Thyroid gland (tissue), 4 donors: ENCODE data around the gene PLPP1. TPM values are rescaled to one million over a fixed set of nuclear protein-coding genes. Genes with fewer than 3 reads are reported as not detected.

Experiments used
- DNase-seq, 2 donors: peaks; one replicate each; pipeline ENCODE4 v3.0.0-alpha.2; 2019
- H3K27ac ChIP-seq, 3 donors: fragments of 200-600 bp; sonication (generic); 1 replicate in 2 of 3; 2 replicates in 1 of 3; pipeline ENCODE4 v1.5.1; 2016 to 2019; ENCODE audit warnings: mild to moderate bottlenecking in 1 of 3, moderate library complexity in 1 of 3
- H3K27me3 ChIP-seq: fragments of 200-600 bp; sonication (generic); one replicate; pipeline ENCODE4 v1.5.1; 2019
- H3K36me3 ChIP-seq, 2 donors: fragments of 200-600 bp; sonication (generic); one replicate each; pipeline ENCODE4 v1.5.1; 2016 to 2019
- H3K4me1 ChIP-seq, 2 donors: fragments of 200-600 bp; sonication (generic); one replicate each; pipeline ENCODE4 v1.5.1; 2017 to 2019
- H3K4me3 ChIP-seq, 3 donors: fragments of 200-600 bp; sonication (generic); replicated peaks in 1 of 3; 1 replicate in 2 of 3; 2 replicates in 1 of 3; pipeline ENCODE4 v1.5.1; 2016; ENCODE audit warnings: mild to moderate bottlenecking in 1 of 3
- H3K9me3 ChIP-seq: fragments of 200-600 bp; sonication (generic); one replicate; pipeline ENCODE4 v1.5.1; 2017
- CTCF ChIP-seq, 6 experiments: fragments of 200-600 bp in 3 of 6; fragments of 450-650 bp in 3 of 6; sonication (generic) in 3 of 6; IDR thresholded peaks; one replicate each; pipeline ENCODE4 v1.5.1; 2016 to 2019; ENCODE audit warnings: antibody characterized with exemption in 6 of 6, mild to moderate bottlenecking in 2 of 6, inconsistent platforms in 1 of 6, moderate library complexity in 1 of 6
- POLR2A ChIP-seq, 2 donors: fragments of 450-650 bp; IDR thresholded peaks; one replicate each; pipeline ENCODE4 v1.6.1; 2017; ENCODE audit warnings: antibody characterized with exemption in 2 of 2, mild to moderate bottlenecking in 2 of 2, moderate library complexity in 1 of 2
- WGBS, 2 donors: methylation state at CpG; one replicate each; pipeline ENCODE4 v1.1.5; 2017; 5-methylcytosine and 5-hydroxymethylcytosine counted together
- intact Hi-C: fragments of 100-400 bp; cut with DNase I; formaldehyde crosslinking; loops from one replicate; pipeline ENCODE4 v1.15.1; 2023
- total RNA-seq, 4 donors: library from RNA; depleted of rRNA; stranded (reverse); fragments of >200 nt; gene quantifications; one replicate each; pipeline ENCODE4 v1.2.3, GENCODE V29; 2016

PLPP1 gene
- total RNA-seq, 4 donors from 2014 or later: 172 to 284 (median 248) TPM

GRCh38 chr5:55530669-55531068 is 4.1 kb downstream of the PLPP1 start:
- no peak overlapping the region for H3K4me3 ChIP-seq
- H3K4me1 ChIP-seq: peaks cover 5 to 7% of the 10 kb centered on the region in 2 donors
- no peaks in the 10 kb centered on the region for H3K36me3 ChIP-seq
- DNase-seq: no peak
- 78 to 88% methylated on average over 27 of the region's 27 CpGs for WGBS, 2 donors
- intact Hi-C loops: loop anchor here (10.0 kb wide), 1 partner anchor 96 kb away; no protein-coding TSS in a partner anchor
- no peaks in the 10 kb centered on the region for H3K27me3 ChIP-seq
- H3K9me3 ChIP-seq: no peaks in the 10 kb centered on the region
- peak overlapping the region in 1 of 3 donors; percentile 3 for H3K27ac ChIP-seq
- TF ChIP-seq POLR2A (IDR thresholded peaks at IDR 0.05) (no peak), CTCF (IDR thresholded peaks at IDR 0.05) (no peak)

- DNase-seq: no peak
- Histone ChIP-seq H3K27ac (no peak overlapping the region), H3K4me3 (no peak overlapping the region), H3K36me3 (no peaks in the 10 kb centered on the region), H3K4me1 (peaks cover 10 to 13% of the 10 kb centered on the region in 2 donors), H3K9me3 (no peaks in the 10 kb centered on the region), H3K27me3 (no peaks in the 10 kb centered on the region)
- intact Hi-C loops: no loop called here
- WGBS, 2 donors: 41 to 51% methylated on average over 1 of the region's 1 CpG
- TF ChIP-seq CTCF (IDR thresholded peaks at IDR 0.05): no peak
These were observed 9.9 kb downstream of the PLPP1 start for GRCh38 chr5:55524816-55525215.

DNA sequence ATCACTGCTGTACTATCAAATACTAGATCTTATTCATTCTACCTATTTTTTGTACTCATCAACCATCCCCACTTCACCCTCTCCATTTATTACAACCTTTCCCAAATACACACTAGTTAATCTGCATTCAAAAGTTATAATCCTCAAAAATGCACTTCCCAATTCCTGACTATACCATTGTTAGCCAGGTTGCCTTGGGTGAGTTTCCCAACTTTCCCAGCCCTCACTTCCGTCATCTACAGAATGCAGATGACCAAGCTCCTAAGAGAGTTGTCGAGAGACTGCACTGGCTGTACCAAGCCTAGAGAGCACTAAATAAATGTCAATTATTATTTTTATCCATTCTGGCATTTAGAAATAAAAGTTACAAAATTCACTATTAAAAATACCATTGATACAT is 11.5 kb downstream of the PLPP1 start:
- no peak for DNase-seq
- intact Hi-C loops: no loop called here
- Histone ChIP-seq H3K27ac (peak overlapping the region in 1 of 3 donors; percentile 20), H3K36me3 (no peaks in the 10 kb centered on the region), H3K9me3 (no peaks in the 10 kb centered on the region), H3K27me3 (no peaks in the 10 kb centered on the region), H3K4me1 (peaks cover 13 to 15% of the 10 kb centered on the region in 2 donors), H3K4me3 (no peak overlapping the region)
- 87 to 92% methylated on average over 2 of the region's 2 CpGs for WGBS, 2 donors
- TF ChIP-seq CTCF (IDR thresholded peaks at IDR 0.05) (no peak), POLR2A (IDR thresholded peaks at IDR 0.05) (no peak)

DNA sequence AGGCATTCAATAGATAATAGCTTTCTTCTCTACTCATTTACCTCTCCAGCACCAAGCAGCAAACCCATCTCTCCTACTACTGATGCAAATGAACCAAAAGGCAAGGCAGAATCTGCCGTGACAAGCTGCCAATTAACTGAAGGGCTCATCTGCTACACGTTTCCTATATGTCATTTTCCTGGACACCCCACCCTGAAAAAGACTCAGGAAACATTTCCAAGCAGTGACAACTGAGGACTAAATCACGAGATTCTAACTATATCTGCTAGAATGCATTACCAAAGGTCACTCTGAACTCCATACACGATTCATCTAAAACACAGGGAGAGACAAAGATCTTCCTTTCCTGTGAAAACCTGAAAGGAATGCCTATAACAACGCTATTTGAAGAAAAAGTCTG is 12.9 kb downstream of the PLPP1 start:
- TF ChIP-seq CTCF (IDR thresholded peaks at IDR 0.05): no peak
- TF ChIP-seq POLR2A (IDR thresholded peaks at IDR 0.05): no peak
- no peaks in the 10 kb centered on the region for H3K36me3 ChIP-seq
- H3K27me3 ChIP-seq: no peaks in the 10 kb centered on the region
- peak overlapping the region in 1 of 3 donors; percentile 4 for H3K27ac ChIP-seq
- intact Hi-C loops: no loop called here
- peaks cover 13 to 21% of the 10 kb centered on the region in 2 donors for H3K4me1 ChIP-seq
- no peak overlapping the region for H3K4me3 ChIP-seq
- 64 to 78% methylated on average over 5 of the region's 5 CpGs for WGBS, 2 donors
- no peaks in the 10 kb centered on the region for H3K9me3 ChIP-seq
- no peak for DNase-seq

DNA sequence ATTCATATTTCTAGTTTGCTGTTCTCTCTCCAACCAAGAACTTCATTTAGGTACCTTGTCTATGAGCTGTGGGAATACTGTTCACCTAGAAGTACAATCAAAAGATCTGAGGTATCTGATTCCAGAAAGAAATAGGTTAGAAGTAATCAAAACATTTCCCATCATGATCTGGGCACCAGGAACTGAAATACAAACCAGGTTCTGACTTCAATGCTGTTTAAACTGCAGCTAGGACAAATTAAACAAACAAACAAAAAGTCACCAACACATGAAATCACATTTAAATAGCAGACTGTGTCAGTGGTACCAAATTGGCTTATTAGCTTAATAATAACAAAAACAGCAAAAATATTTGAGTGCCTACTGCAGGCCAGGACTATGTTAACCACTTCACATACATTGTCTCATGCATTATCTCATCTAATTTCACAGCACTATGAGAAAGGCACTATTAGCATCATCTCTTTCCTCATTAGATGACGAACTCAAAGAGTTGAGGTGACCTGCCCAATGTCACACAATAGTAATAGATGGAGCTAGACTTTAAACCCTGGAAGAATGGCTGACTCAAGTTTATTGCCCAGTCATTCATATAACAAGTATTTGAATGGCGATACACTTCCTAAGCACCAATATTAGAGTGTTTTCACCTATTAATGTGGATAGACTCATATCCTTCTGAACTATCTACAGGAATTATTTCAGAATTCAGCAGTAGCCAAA is 14.5 kb downstream of the PLPP1 start:
- Histone ChIP-seq H3K27me3 (no peaks in the 10 kb centered on the region), H3K4me1 (peaks cover 9 to 21% of the 10 kb centered on the region in 2 donors), H3K4me3 (no peak overlapping the region), H3K36me3 (no peaks in the 10 kb centered on the region), H3K27ac (no peak overlapping the region), H3K9me3 (no peaks in the 10 kb centered on the region)
- TF ChIP-seq POLR2A (IDR thresholded peaks at IDR 0.05) (no peak), CTCF (IDR thresholded peaks at IDR 0.05) (no peak)
- DNase-seq: no peak
- WGBS, 2 donors: 81 to 88% methylated on average over 2 of the region's 2 CpGs
- intact Hi-C loops: no loop called here
